ENCODE measurements around the gene PTH2R.

- no peak for TF ChIP-seq CTCF (IDR thresholded peaks at IDR 0.05; ENCODE audit: insufficient read depth, low read length, poor library complexity, severe bottlenecking)
- TF ChIP-seq EZH2phosphoT487 (conservative IDR thresholded peaks at IDR 0.05; ENCODE audit: low read length), result no peak
Measured at GRCh38 chr2:208426412-208427045, 19.9 kb downstream of the PTH2R start.
